Measurements from ENCODE around the gene DIDO1.

GRCh38 chr20:62910217-62910766, 16.0 kb downstream of the DIDO1 start:
- TF ChIP-seq CTCF (conservative IDR thresholded peaks at IDR 0.05; ENCODE audit: low read depth, low read length) = no peak
- no peak for TF ChIP-seq EZH2phosphoT487 (IDR thresholded peaks at IDR 0.05; ENCODE audit: borderline replicate concordance, low read length)
- no peak for TF ChIP-seq EZH2 (IDR thresholded peaks at IDR 0.05; ENCODE audit: low read length, unreplicated experiment)

Measured in PC-3 (cell line).